ENCODE results near the gene AKT3.

- no peak for TF ChIP-seq CTCF (conservative IDR thresholded peaks at IDR 0.05)
- no peak for TF ChIP-seq ZFX (IDR thresholded peaks at IDR 0.05)
Observed at GRCh38 chr1:243496806-243497205, 353.2 kb downstream of the AKT3 start.

Data from C4-2B (cell line).